Measurements from ENCODE around the gene MRPL43.
"Not testable (repeated sequence)": the region's sequence is repeated elsewhere in the genome, so short reads cannot be mapped to it uniquely, and the experiment has no call there.

The MRPL43 gene

GRCh38 chr10:100980711-100981110 is 6.6 kb downstream of the MRPL43 start:
- no peak for DNase-seq

GRCh38 chr10:100980311-100980710 is 7.0 kb downstream of the MRPL43 start:
- no peak for DNase-seq

- DNase-seq, result no peak
Observed at GRCh38 chr10:100979791-100980272, 7.5 kb downstream of the MRPL43 start.

- DNase-seq, result no peak
Observed at GRCh38 chr10:100978901-100979195, 8.4 kb downstream of the MRPL43 start.

- no peak for DNase-seq
Observed at GRCh38 chr10:100978121-100978900, 9.0 kb downstream of the MRPL43 start.

GRCh38 chr10:100977436-100977835 is 9.9 kb downstream of the MRPL43 start:
- DNase-seq, result no peak

GRCh38 chr10:100976906-100977305 is 10.4 kb downstream of the MRPL43 start:
- no peak for DNase-seq

- not testable (repeated sequence) for DNase-seq
Observed at GRCh38 chr10:100975397-100975796, 11.9 kb downstream of the MRPL43 start.

- no peak for DNase-seq
Observed at GRCh38 chr10:100972904-100973535, 14.3 kb downstream of the MRPL43 start.

- DNase-seq, result no peak
Observed at GRCh38 chr10:100972115-100972903, 15.0 kb downstream of the MRPL43 start.

GRCh38 chr10:100970914-100971811 is 16.1 kb downstream of the MRPL43 start:
- DNase-seq, result no peak

- no peak for DNase-seq
Observed at GRCh38 chr10:100970076-100970913, 17.0 kb downstream of the MRPL43 start.

- DNase-seq, result peak; percentile 19
Observed at GRCh38 chr10:100969187-100970075, 17.9 kb downstream of the MRPL43 start, which contains the start of gene SEMA4G. Gene SEMA4G (plus strand): TSS chr10:100969504. CDS start chr10:100972913, 3,409 bp downstream.

- DNase-seq, result no peak
Observed at GRCh38 chr10:100968863-100969186, 18.5 kb downstream of the MRPL43 start.

GRCh38 chr10:100968062-100968736 is 19.1 kb downstream of the MRPL43 start:
- no peak for DNase-seq

- DNase-seq, result no peak
Observed at GRCh38 chr10:100967332-100967731, 20.0 kb downstream of the MRPL43 start.

- no peak for DNase-seq
Observed at GRCh38 chr10:100966887-100967286, 20.4 kb downstream of the MRPL43 start.

GRCh38 chr10:100965820-100966219 is 21.5 kb downstream of the MRPL43 start:
- no peak for DNase-seq

- no peak for DNase-seq
Observed at GRCh38 chr10:100963826-100964225, 23.5 kb downstream of the MRPL43 start.
